Osteoblast (primary cell): ENCODE data around the gene TMEM270. TPM values are rescaled to one million over a fixed set of nuclear protein-coding genes. Genes with fewer than 3 reads are reported as not detected.
A peak's percentile ranks its signal among the peaks of the same experiment; 100 is the strongest.

Experiments used
- DNase-seq: peaks from one replicate; pipeline ENCODE4 v3.0.0; 2011; ENCODE audit warnings: low spot score, mixed read lengths; ENCODE audit not compliant: insufficient read length; ENCODE audit errors: missing footprints
- H2AFZ ChIP-seq: 2 replicates; pipeline ENCODE4 v1.6.0; 2011; ENCODE audit warnings: mild to moderate bottlenecking, low read length
- H3K27ac ChIP-seq: 2 replicates; pipeline ENCODE4 v1.5.1; 2011; ENCODE audit warnings: mild to moderate bottlenecking, low read depth, low read length, moderate library complexity
- H3K27me3 ChIP-seq: 2 replicates; pipeline ENCODE4 v1.6.0; 2012; ENCODE audit warnings: mild to moderate bottlenecking, control low read depth, inconsistent platforms, low read length, moderate library complexity; ENCODE audit not compliant: insufficient read depth
- H3K36me3 ChIP-seq: 2 replicates; pipeline ENCODE4 v1.5.1; 2011; ENCODE audit warnings: mild to moderate bottlenecking, low read length, control low read depth, moderate library complexity; ENCODE audit not compliant: insufficient read depth
- H3K4me1 ChIP-seq: 2 replicates; pipeline ENCODE4 v1.5.1; 2011; ENCODE audit warnings: mild to moderate bottlenecking, low read length, control low read depth, moderate library complexity; ENCODE audit not compliant: insufficient read depth
- H3K4me2 ChIP-seq: 2 replicates; pipeline ENCODE4 v1.6.0; 2011; ENCODE audit warnings: mild to moderate bottlenecking, low read length; ENCODE audit not compliant: insufficient read depth
- H3K4me3 ChIP-seq: fragments of 200-600 bp; sonication (generic); 3 replicates; pipeline ENCODE4 v1.5.1; 2012; ENCODE audit warnings: mild to moderate bottlenecking, low read length, inconsistent platforms; ENCODE audit not compliant: insufficient read depth
- H3K79me2 ChIP-seq: 2 replicates; pipeline ENCODE4 v1.6.0; 2012; ENCODE audit warnings: mild to moderate bottlenecking, low read length, control low read depth, inconsistent platforms; ENCODE audit not compliant: insufficient read depth
- H3K9me3 ChIP-seq: 2 replicates; pipeline ENCODE4 v1.5.1; 2011; ENCODE audit warnings: low read depth, low read length, control low read depth
- H4K20me1 ChIP-seq: 2 replicates; pipeline ENCODE4 v1.6.0; 2012; ENCODE audit warnings: mild to moderate bottlenecking, low read length, control low read depth; ENCODE audit not compliant: insufficient read depth
- total RNA-seq: library from RNA; depleted of rRNA; stranded (reverse); fragments of >200 nt; gene quantifications from 2 replicates; pipeline ENCODE4 v1.2.3, GENCODE V29; 2012
- TF ChIP-seq, protein P1 (sequence below): IDR thresholded peaks from 2 replicates; pipeline ENCODE4 v1.5.1; 2011; ENCODE audit warnings: mild to moderate bottlenecking, low read depth, low read length, moderate library complexity; ENCODE audit errors: extremely low read depth

TMEM270 gene
- total RNA-seq, 1 donor: not detected

DNA sequence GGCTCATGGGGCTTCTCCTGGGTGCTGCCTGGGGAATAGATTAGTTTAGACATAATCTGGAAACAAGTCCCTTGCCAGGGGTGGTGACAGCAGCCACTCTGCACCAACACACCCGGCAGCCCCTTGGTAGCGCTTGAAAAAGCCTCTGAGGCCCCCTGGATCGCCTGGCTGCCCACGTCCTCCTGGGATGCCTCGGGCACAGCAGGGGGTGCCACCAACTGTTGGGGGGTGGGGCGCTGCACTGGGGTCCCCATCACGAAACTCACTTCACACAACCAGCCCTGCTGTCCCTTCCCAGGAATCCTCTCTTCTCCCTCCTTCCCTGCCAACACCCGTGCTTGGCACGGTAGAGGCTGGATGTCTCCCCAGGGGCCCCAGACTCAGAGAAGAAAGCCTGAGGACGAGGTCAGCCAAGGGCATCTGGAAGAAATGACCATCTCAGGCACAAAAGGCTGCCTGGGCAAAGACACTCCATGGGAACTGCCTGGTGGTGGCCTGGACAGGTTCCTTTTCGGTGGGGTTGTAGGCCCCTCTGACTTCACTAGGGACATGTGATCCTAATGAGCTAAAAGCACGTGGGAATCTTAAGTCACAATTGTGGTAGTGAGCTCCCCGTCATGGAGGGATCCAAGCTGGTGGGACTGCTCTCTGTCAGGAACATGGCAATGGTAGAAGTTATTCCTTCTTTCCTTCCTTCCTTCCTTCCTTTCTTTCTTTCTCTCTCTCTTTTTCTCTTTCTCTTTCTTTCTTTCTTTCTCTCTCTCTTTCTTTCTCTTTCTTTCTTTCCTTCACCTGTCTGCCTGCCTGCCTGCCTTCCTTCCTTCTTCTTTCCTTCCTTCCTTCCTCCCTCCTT, 11.3 kb downstream of the TMEM270 start:
- DNase-seq: peak; percentile 77
- no peak overlapping the region for H3K4me3 ChIP-seq
- no peaks in the 10 kb centered on the region for H3K4me1 ChIP-seq
- H3K79me2 ChIP-seq: no peaks in the 10 kb centered on the region
- TF ChIP-seq, protein P1, sequence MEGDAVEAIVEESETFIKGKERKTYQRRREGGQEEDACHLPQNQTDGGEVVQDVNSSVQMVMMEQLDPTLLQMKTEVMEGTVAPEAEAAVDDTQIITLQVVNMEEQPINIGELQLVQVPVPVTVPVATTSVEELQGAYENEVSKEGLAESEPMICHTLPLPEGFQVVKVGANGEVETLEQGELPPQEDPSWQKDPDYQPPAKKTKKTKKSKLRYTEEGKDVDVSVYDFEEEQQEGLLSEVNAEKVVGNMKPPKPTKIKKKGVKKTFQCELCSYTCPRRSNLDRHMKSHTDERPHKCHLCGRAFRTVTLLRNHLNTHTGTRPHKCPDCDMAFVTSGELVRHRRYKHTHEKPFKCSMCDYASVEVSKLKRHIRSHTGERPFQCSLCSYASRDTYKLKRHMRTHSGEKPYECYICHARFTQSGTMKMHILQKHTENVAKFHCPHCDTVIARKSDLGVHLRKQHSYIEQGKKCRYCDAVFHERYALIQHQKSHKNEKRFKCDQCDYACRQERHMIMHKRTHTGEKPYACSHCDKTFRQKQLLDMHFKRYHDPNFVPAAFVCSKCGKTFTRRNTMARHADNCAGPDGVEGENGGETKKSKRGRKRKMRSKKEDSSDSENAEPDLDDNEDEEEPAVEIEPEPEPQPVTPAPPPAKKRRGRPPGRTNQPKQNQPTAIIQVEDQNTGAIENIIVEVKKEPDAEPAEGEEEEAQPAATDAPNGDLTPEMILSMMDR: no peak
- H3K36me3 ChIP-seq: no peaks in the 10 kb centered on the region
- no peaks in the 10 kb centered on the region for H3K27me3 ChIP-seq
- no peak overlapping the region for H2AFZ ChIP-seq
- no peaks in the 10 kb centered on the region for H4K20me1 ChIP-seq
- H3K9me3 ChIP-seq: no peaks in the 10 kb centered on the region
- no peak overlapping the region for H3K4me2 ChIP-seq
- H3K27ac ChIP-seq: no peak overlapping the region

DNA sequence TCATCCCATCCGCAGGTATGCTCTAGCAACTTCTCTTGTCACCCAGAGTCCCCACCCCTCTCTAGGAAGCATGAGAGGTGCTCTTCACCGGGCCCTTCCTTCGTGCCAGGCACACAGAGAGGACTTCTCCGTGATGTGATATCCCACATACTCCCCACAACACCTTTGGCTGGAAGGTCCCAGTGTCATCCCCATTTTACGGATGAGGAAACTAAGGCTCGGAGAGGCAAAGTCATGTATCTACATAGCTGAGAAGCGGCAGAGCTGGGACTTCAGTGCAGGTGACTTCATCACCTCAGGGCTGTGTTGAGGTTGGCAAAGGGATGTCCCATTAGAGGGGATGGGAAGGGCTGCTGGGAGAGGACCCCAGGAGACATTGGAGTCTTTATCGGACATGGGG, 15.4 kb downstream of the TMEM270 start:
- no peaks in the 10 kb centered on the region for H3K79me2 ChIP-seq
- TF ChIP-seq, protein P1: no peak

DNA sequence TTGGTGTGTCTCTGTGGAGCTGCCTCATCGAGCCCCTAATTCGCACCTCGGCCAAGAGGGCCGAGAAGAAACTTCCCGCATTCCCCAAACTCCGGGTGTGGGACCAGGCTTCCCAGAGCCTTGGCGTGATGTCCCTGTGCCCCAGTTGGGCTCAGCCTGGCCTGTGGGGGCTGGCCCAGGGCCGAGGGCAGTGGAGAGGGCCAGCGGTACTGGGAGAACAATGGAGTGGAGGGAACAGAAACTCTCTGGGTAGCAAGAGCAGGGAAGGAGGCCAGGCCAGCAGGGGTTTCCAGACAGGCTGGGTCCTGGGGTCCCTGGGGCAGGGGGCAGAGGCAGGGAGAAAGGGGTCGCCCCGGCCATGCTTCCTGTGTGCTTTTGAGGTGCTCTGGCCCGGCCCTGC, 16.0 kb downstream of the TMEM270 start:
- H3K9me3 ChIP-seq: no peaks in the 10 kb centered on the region
- H3K4me1 ChIP-seq: peaks cover 22% of the 10 kb centered on the region
- H3K27me3 ChIP-seq: no peaks in the 10 kb centered on the region
- H2AFZ ChIP-seq: no peak overlapping the region
- no peaks in the 10 kb centered on the region for H3K79me2 ChIP-seq
- no peak overlapping the region for H3K4me2 ChIP-seq
- no peak for DNase-seq
- H3K36me3 ChIP-seq: no peaks in the 10 kb centered on the region
- no peak overlapping the region for H3K4me3 ChIP-seq
- no peaks in the 10 kb centered on the region for H4K20me1 ChIP-seq
- TF ChIP-seq, protein P1: no peak
- no peak overlapping the region for H3K27ac ChIP-seq

More for the DNA sequence above, 15.4 kb downstream of the TMEM270 start:
- H2AFZ ChIP-seq: no peak overlapping the region
- H3K4me3 ChIP-seq: no peak overlapping the region
- no peaks in the 10 kb centered on the region for H3K36me3 ChIP-seq
- no peak overlapping the region for H3K27ac ChIP-seq
- H3K9me3 ChIP-seq: no peaks in the 10 kb centered on the region
- H4K20me1 ChIP-seq: no peaks in the 10 kb centered on the region
- H3K4me2 ChIP-seq: no peak overlapping the region
- H3K27me3 ChIP-seq: no peaks in the 10 kb centered on the region
- peak; percentile 23 for DNase-seq
- H3K4me1 ChIP-seq: peaks cover 22% of the 10 kb centered on the region

DNA sequence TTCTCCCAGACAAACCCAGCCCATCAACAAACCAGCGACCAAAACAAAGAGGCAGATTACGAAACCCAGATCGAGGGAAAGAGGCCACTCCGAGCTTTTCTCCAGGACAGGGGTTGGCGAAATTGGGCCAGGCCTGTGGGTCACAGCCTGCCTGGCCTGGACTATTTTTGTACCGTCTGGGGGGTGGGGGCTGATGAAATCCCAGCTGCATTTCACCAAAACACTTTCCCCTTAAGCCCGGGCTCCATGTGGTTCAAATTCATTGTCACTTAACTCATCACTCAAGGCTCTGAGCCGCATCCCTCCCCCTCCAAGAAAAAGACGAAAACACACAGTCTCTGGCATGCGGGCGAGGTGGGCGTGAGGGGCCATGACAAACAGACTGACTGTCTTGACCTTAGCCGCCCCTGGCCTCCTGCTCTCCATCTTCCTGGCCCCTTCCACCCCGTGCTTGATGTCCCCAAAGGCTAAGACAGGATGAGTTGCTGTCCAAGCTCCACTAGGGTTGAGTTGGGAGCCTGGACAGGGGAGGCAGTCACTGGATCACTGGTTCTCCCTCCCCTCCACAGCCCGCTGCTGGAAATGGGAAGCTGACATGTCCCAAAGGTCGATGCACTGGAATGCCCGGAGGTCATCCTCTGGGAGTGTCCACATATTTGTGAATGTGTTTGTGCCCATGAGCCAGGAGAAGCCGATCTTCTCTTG, 19.2 kb downstream of the TMEM270 start:
- Histone ChIP-seq H3K4me2 (peak overlapping the region; percentile 50), H2AFZ (peak overlapping the region; percentile 26), H4K20me1 (no peaks in the 10 kb centered on the region), H3K79me2 (no peaks in the 10 kb centered on the region), H3K27ac (no peak overlapping the region), H3K9me3 (no peaks in the 10 kb centered on the region), H3K4me1 (peaks cover 22% of the 10 kb centered on the region), H3K36me3 (no peaks in the 10 kb centered on the region), H3K27me3 (no peaks in the 10 kb centered on the region), H3K4me3 (peak overlapping the region; percentile 17)
- TF ChIP-seq, protein P1: no peak
- DNase-seq: peak; percentile 90
